LNCaP clone FGC (cell line): ENCODE measurements around the gene FGFR1OP2.
"Not testable (repeated sequence)": the region's sequence is repeated elsewhere in the genome, so short reads cannot be mapped to it uniquely, and the experiment has no call there.

Source experiments
- DNase-seq: peaks from one replicate; pipeline ENCODE4 v3.0.0-alpha.2; 2011; ENCODE audit warnings: low read depth
- H3K4me3 ChIP-seq: 2 replicates; pipeline ENCODE4 v1.5.1; 2011; ENCODE audit warnings: mild to moderate bottlenecking, low read depth, low read length, control low read depth
- TF ChIP-seq, protein P1 (sequence below): IDR thresholded peaks from 2 replicates; pipeline ENCODE4 v1.5.1; 2012; ENCODE audit warnings: mild to moderate bottlenecking; ENCODE audit not compliant: control insufficient read depth, insufficient read depth; ENCODE audit errors: extremely low read depth

FGFR1OP2 gene

DNA sequence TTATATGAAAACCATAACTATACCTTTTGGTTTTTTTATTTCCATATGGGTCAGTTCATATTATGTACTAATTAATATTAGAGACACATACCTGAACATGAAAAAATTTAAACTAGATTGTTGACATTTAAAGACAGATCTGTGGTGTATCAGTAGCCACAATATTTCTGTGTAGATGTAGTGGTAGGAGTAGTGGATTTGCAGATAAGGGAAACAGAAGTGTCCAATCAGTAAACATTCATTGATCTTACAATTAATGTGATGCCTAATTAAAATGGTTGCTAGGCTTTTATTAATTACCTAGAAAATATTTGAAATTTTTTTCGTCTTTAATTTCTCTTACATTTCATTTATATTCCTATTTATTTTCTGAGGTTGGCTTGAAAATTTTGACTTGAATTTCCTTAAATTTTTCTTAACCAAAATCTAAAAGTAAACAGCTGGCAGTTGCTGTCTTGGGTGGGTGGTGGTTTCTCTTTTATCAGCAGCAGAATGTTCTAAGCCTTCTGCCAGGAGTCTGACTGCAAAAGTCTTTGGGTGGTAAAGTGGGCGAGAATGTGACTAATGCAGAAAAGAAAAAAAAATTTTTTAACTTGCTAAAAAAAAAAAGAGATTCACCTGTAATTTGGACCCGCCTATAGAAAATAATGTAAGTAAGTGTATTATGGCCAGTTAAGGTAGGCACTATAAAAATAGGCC lies 2.4 kb downstream of the FGFR1OP2 start:
- DNase-seq, result no peak
- H3K4me3 ChIP-seq, result no peak overlapping the region
- TF ChIP-seq, protein P1, sequence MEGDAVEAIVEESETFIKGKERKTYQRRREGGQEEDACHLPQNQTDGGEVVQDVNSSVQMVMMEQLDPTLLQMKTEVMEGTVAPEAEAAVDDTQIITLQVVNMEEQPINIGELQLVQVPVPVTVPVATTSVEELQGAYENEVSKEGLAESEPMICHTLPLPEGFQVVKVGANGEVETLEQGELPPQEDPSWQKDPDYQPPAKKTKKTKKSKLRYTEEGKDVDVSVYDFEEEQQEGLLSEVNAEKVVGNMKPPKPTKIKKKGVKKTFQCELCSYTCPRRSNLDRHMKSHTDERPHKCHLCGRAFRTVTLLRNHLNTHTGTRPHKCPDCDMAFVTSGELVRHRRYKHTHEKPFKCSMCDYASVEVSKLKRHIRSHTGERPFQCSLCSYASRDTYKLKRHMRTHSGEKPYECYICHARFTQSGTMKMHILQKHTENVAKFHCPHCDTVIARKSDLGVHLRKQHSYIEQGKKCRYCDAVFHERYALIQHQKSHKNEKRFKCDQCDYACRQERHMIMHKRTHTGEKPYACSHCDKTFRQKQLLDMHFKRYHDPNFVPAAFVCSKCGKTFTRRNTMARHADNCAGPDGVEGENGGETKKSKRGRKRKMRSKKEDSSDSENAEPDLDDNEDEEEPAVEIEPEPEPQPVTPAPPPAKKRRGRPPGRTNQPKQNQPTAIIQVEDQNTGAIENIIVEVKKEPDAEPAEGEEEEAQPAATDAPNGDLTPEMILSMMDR, result no peak

- H3K4me3 ChIP-seq, result no peak overlapping the region
- TF ChIP-seq, protein P1, result no peak
- DNase-seq, result no peak
Measured at GRCh38 chr12:26941215-26941594, 2.9 kb downstream of the FGFR1OP2 start.

DNA sequence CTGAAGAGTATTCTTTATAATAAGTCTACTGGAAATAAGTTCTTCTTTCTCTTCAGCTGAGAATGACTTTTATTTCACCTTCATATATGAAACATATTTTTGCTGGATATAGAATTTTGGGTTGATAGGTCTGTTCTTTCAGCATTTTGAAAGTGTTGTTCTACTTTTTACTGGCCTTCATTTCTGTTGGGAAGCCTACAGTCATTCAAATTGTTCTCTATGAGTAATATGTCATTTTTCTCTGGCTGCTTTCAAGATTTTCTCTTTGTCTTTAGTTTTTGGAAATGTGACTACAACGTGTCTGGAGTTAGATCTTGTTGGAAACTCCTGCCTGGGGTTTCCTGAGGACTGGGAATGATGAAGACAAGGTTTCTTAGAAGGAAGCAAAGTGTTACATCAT lies 10.0 kb downstream of the FGFR1OP2 start:
- DNase-seq, result no peak
- H3K4me3 ChIP-seq, result no peak overlapping the region
- TF ChIP-seq, protein P1, result no peak

DNA sequence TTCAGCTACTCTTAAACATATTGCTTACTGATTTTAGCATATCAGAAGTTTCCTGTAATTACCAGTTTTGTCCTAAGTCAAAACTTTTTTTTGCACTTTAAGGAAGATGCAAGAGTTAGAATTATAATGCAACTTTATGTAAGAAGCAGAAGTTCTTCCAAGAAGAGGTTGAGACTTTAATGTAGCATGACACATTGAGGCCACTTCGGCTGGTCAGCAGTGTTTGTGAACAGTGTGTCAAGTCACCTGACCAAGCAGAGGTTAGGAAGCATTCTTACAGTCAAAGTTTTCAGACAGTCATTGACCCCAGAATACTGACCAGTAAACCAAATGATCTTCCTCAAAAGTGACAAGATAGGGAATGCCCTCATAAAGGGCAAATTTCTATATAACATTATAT lies 15.2 kb downstream of the FGFR1OP2 start:
- H3K4me3 ChIP-seq, result no peak overlapping the region
- TF ChIP-seq, protein P1, result no peak
- no peak for DNase-seq

GRCh38 chr12:26954027-26954426 lies 15.8 kb downstream of the FGFR1OP2 start:
- DNase-seq, result no peak
- H3K4me3 ChIP-seq, result no peak overlapping the region
- TF ChIP-seq, protein P1, result no peak

- not testable (repeated sequence) for DNase-seq, H3K4me3 ChIP-seq
Measured at GRCh38 chr12:26961391-26961790, 23.1 kb downstream of the FGFR1OP2 start.

DNA sequence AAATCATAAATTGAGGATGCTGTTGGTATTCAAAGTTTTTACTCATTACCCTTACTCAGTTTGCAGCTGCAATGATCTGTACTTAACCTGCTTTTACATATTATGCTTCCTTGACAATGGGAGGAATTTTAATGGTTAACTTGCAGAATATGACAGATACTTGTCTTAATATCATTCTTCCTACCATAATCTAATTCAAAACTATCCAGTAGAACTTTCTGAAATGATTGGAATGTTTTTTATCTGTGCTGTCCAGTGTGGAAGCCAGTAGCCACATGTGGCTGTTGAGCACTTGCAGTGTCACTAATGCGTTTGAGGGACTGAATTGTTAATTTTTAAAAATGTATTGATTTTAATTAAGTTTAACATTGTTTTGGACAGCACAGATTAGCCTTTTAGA lies 23.5 kb downstream of the FGFR1OP2 start:
- DNase-seq, result no peak
- TF ChIP-seq, protein P1, result no peak
- no peak overlapping the region for H3K4me3 ChIP-seq

GRCh38 chr12:26963413-26963812 lies 25.1 kb downstream of the FGFR1OP2 start:
- DNase-seq, result no peak
- H3K4me3 ChIP-seq, result no peak overlapping the region

More at GRCh38 chr12:26963413-26963812, 25.1 kb downstream of the FGFR1OP2 start:
- TF ChIP-seq, protein P1, result no peak
